Lung (tissue), 12 donors: ENCODE measurements around the gene CARD16. TPM values are rescaled to one million over a fixed set of nuclear protein-coding genes. Genes with fewer than 3 reads are reported as not detected.
"Not testable (repeated sequence)": the region's sequence is repeated elsewhere in the genome, so short reads cannot be mapped to it uniquely, and the experiment has no call there.

ENCODE experiments used
- ATAC-seq: fragments of 200-7000 bp; cut with Tn5 transposase; one replicate; pipeline ENCODE4 v1.9.1; 2020; ENCODE audit warnings: moderate number of reproducible peaks; ENCODE audit not compliant: insufficient read depth, low FRiP score
- DNase-seq, 3 donors: peaks; one replicate each; pipeline ENCODE4 v3.0.0-alpha.2; 2013 to 2017
- H3K27ac ChIP-seq, 2 donors: one replicate each; pipeline ENCODE4 v1.5.1; 2013; ENCODE audit warnings: mild to moderate bottlenecking in 2 of 2, moderate library complexity in 2 of 2, control low read depth in 1 of 2, inconsistent platforms in 1 of 2, low read depth in 1 of 2, low read length in 1 of 2
- H3K27me3 ChIP-seq, 3 donors: one replicate each; pipeline ENCODE4 v1.5.1; 2013; ENCODE audit warnings: low read length in 2 of 3; ENCODE audit not compliant: control insufficient read depth in 3 of 3, insufficient read depth in 3 of 3
- H3K36me3 ChIP-seq, 4 donors: one replicate each; pipeline ENCODE4 v1.5.1; 2013; ENCODE audit warnings: low read length in 4 of 4, mild to moderate bottlenecking in 1 of 4, moderate library complexity in 1 of 4; ENCODE audit not compliant: control insufficient read depth in 4 of 4, insufficient read depth in 4 of 4
- H3K4me1 ChIP-seq, 5 donors: one replicate each; pipeline ENCODE4 v1.5.1; 2013; ENCODE audit warnings: low read length in 5 of 5, mild to moderate bottlenecking in 2 of 5, moderate library complexity in 1 of 5; ENCODE audit not compliant: control insufficient read depth in 5 of 5, insufficient read depth in 5 of 5
- H3K4me3 ChIP-seq: one replicate; pipeline ENCODE4 v1.5.1; 2013; ENCODE audit warnings: mild to moderate bottlenecking, control low read depth, moderate library complexity
- H3K9ac ChIP-seq, 2 donors: one replicate each; pipeline ENCODE4 v1.5.1; 2013; ENCODE audit warnings: low read length in 2 of 2, control low read depth in 1 of 2; ENCODE audit not compliant: insufficient read depth in 1 of 2
- H3K9me3 ChIP-seq, 4 donors: one replicate each; pipeline ENCODE4 v1.5.1; 2013; ENCODE audit warnings: low read length in 3 of 4, mild to moderate bottlenecking in 1 of 4, moderate library complexity in 1 of 4; ENCODE audit not compliant: control insufficient read depth in 4 of 4, insufficient read depth in 3 of 4
- WGBS, 2 donors: extraction: QIAGEN DNeasy Blood & Tissue Kit; methylation state at CpG; one replicate each; pipeline ENCODE4 v1.1.7; 2013; 5-methylcytosine and 5-hydroxymethylcytosine counted together
- polyA plus RNA-seq, 2 donors: library from polyadenylated mRNA; stranded (reverse); fragments of 200-250 nt; gene quantifications; one replicate each; pipeline ENCODE4 v1.2.1, GENCODE V29; 2013
- total RNA-seq, 2 donors: library from RNA; depleted of rRNA in 1 of 2; stranded (reverse); fragments of >200 nt in 1 of 2; gene quantifications; one replicate each; pipeline ENCODE4 v1.2.1, GENCODE V29; 2014 to 2021
- TF ChIP-seq, protein P1 (sequence below): IDR thresholded peaks from 2 replicates; pipeline ENCODE4 v1.5.1; 2012; ENCODE audit warnings: mild to moderate bottlenecking; ENCODE audit errors: control extremely low read depth, extremely low read depth
- donor health status: control.
- donor health status: control.
- donor health status: Bipolar disorder and iron deficiency.
- donor health status: healthy.
- donor health status: DM: yes; HTN: yes; CAD: no.

Gene CARD16
- total and polyA plus RNA-seq, 4 donors, result 31.6 to 169 (median 63.1) TPM

- TF ChIP-seq, protein P1, sequence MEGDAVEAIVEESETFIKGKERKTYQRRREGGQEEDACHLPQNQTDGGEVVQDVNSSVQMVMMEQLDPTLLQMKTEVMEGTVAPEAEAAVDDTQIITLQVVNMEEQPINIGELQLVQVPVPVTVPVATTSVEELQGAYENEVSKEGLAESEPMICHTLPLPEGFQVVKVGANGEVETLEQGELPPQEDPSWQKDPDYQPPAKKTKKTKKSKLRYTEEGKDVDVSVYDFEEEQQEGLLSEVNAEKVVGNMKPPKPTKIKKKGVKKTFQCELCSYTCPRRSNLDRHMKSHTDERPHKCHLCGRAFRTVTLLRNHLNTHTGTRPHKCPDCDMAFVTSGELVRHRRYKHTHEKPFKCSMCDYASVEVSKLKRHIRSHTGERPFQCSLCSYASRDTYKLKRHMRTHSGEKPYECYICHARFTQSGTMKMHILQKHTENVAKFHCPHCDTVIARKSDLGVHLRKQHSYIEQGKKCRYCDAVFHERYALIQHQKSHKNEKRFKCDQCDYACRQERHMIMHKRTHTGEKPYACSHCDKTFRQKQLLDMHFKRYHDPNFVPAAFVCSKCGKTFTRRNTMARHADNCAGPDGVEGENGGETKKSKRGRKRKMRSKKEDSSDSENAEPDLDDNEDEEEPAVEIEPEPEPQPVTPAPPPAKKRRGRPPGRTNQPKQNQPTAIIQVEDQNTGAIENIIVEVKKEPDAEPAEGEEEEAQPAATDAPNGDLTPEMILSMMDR, result no peak
- ATAC-seq (no peak), DNase-seq (no peak)
- no peaks in the 10 kb centered on the region for H3K9me3 ChIP-seq
- WGBS, 2 donors, result 68 to 87% methylated on average over 3 of the region's 3 CpGs
- no peak overlapping the region for H3K4me3 ChIP-seq
- H3K4me1 ChIP-seq, result no peaks in the 10 kb centered on the region
- H3K27me3 ChIP-seq, result no peaks in the 10 kb centered on the region
- no peak overlapping the region for H3K27ac ChIP-seq
- H3K9ac ChIP-seq, result no peak overlapping the region
- H3K36me3 ChIP-seq, result no peaks in the 10 kb centered on the region
These were observed 33.1 kb upstream of the CARD16 start for GRCh38 chr11:105078283-105078682.

DNA sequence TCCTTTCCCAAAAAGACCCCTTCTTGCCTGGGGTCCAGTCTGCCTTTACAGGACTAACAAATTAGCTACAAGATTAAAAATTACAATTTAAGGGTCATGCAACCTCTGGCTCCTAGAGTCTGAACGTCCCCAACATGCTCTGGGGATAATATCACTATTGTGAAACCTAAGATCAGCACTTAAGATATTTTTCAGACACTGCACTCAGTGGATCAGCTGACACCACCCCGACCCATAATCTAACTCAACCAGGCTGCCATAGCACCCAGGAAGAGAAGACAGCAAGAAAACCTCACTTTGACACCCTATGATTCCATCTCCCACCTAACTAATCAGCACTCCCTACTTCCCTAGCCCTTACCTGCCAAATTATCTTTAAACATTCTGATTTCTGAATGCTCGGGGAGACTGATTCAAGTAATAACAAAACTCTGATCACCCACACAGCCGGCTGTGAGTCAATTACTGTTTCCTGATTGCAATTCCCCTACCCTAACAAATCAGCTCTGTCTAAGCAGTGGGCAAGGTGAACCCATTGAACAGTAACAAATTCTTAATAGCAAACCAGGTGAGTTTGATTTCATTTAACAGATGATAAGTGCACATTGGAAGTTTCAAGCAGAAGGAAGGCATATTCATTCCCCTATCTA, 32.1 kb upstream of the CARD16 start:
- not testable (repeated sequence) for H3K27me3 ChIP-seq, H3K9me3 ChIP-seq, H3K36me3 ChIP-seq, ATAC-seq, H3K4me3 ChIP-seq, H3K4me1 ChIP-seq, DNase-seq, H3K27ac ChIP-seq, H3K9ac ChIP-seq
- WGBS, 2 donors, result 65 to 86% methylated on average over 4 of the region's 4 CpGs

DNA sequence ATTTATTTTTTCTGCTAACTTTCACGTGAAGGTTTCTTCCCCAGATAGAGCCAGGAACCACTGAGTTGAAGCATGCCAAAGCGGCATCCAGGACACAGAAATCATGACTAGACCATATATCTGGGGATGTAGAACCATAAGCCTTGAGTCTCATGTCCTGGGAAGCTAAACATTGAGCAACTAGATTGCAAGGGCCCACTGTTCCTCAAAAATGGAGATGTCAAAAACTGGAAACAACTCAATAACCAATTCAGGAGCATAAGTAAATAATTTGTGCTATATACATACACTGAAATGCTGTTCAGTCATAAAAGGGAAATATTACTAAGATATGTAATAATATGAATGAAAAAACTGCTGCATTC, 29.0 kb upstream of the CARD16 start:
- Histone ChIP-seq H3K4me1 (no peaks in the 10 kb centered on the region), H3K36me3 (no peaks in the 10 kb centered on the region), H3K9me3 (no peaks in the 10 kb centered on the region), H3K4me3 (no peak overlapping the region), H3K9ac (no peak overlapping the region), H3K27me3 (no peaks in the 10 kb centered on the region), H3K27ac (no peak overlapping the region)
- DNase-seq (no peak), ATAC-seq (no peak)
- 84 to 91% methylated on average over 2 of the region's 2 CpGs for WGBS, 2 donors
- TF ChIP-seq, protein P1, result no peak

DNA sequence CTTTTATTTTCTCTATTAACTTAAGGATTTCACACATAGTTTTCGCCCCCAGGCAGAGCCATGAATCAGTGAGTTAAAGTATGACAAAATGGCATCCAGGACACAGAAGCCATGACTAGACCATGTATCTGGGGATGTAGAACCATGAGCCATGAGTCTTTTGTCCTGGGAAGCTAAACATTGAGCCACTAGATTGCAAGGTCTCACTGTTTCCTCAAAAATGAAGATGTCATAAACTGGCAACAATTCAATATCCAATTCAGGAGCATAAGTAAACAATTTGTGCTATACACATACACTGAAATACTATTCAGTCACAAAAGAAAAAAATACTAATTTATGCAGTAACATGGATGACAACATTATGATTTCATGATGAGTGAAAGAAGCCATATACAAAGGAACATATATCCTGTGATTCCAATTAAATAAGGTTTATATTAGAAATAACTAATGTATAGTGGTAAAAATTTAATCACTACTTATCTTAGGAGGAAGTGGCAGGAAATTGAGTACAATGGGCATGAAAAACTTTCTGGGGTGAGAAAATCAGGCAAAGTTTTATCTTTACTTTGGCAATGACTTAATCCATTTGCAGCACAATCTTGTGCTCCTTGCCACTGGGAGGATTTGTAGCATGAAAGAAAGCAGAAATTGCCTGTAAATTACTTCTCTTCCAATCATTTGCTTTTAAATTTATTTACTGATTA, 28.5 kb upstream of the CARD16 start:
- H3K36me3 ChIP-seq, result no peaks in the 10 kb centered on the region
- H3K27me3 ChIP-seq, result no peaks in the 10 kb centered on the region
- no peaks in the 10 kb centered on the region for H3K4me1 ChIP-seq
- H3K9ac ChIP-seq, result no peak overlapping the region
- TF ChIP-seq, protein P1, result no peak
- DNase-seq (peak in 1 of 3 donors; percentile 29), ATAC-seq (no peak)
- no peak overlapping the region for H3K27ac ChIP-seq
- H3K9me3 ChIP-seq, result no peaks in the 10 kb centered on the region
- 71 to 100% methylated on average over 1 of the region's 1 CpG for WGBS, 2 donors
- H3K4me3 ChIP-seq, result no peak overlapping the region

- H3K4me1 ChIP-seq, H3K4me3 ChIP-seq, DNase-seq, H3K36me3 ChIP-seq, H3K27ac ChIP-seq, H3K27me3 ChIP-seq, H3K9ac ChIP-seq, ATAC-seq, H3K9me3 ChIP-seq: not testable (repeated sequence)
- 44 to 83% methylated on average over 1 to 2 of the region's 2 CpGs for WGBS, 2 donors
These were observed 26.9 kb upstream of the CARD16 start for GRCh38 chr11:105072080-105072479.
